Esophagus squamous epithelium (tissue), 4 donors: ENCODE data around the gene NFIB.

Source experiments
- CTCF ChIP-seq, 6 experiments: fragments of 450-650 bp in 4 of 6; fragments of 200-600 bp in 2 of 6; sonication (generic) in 2 of 6; IDR thresholded peaks; one replicate each; pipeline ENCODE4 v1.5.1; 2016 to 2019; ENCODE audit warnings: antibody characterized with exemption in 6 of 6, mild to moderate bottlenecking in 4 of 6, moderate library complexity in 4 of 6
- POLR2A ChIP-seq, 4 donors: fragments of 450-650 bp; IDR thresholded peaks; one replicate each; pipeline ENCODE4 v1.6.1; 2017; ENCODE audit warnings: antibody characterized with exemption in 4 of 4, mild to moderate bottlenecking in 4 of 4, moderate library complexity in 3 of 4

GRCh38 chr9:14077672-14078071, 236.3 kb downstream of the NFIB start:
- TF ChIP-seq CTCF (IDR thresholded peaks at IDR 0.05) (no peak), POLR2A (IDR thresholded peaks at IDR 0.05) (no peak)
